ENCODE results near the gene ARMC9. TPM values are rescaled to one million over a fixed set of nuclear protein-coding genes. Genes with fewer than 3 reads are reported as not detected.

The ARMC9 gene
- total RNA-seq, 1 donor from 2014 or later: 178 TPM

DNA sequence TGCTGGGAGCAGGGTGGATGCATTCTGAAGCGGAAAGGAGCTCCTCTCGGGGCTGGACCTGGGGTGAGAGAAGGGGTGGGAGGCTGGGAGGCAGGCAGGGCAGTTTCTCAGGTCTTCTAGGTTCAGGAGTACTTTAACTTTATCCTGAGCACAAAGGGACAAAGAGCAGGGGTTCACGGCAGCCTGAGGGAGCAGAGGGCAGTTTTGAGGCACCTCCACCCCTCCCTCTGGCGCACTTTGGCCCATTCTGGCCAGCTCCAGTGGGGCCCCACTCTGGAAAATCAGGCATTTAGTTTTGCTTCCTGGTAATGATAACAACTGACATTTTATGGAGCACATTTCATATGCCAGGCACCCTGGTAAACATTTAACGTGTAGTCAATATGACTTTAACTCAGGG lies 211.3 kb downstream of the ARMC9 start:
- Mint-ChIP-seq H3K36me3 (ENCODE audit: unreplicated experiment) (no peaks in the 10 kb centered on the region), H3K27me3 (ENCODE audit: unreplicated experiment) (no peaks in the 10 kb centered on the region), H3K4me1 (ENCODE audit: unreplicated experiment) (peaks cover 29% of the 10 kb centered on the region), H3K4me3 (ENCODE audit: unreplicated experiment) (no peak overlapping the region), H3K27ac (ENCODE audit: unreplicated experiment) (no peak overlapping the region), H3K9me3 (ENCODE audit: unreplicated experiment) (peaks cover 4% of the 10 kb centered on the region)
- DNase-seq (ENCODE audit: extremely low spot score, unreplicated experiment): no peak
- TF ChIP-seq CTCF (IDR thresholded peaks at IDR 0.05): no peak

- Mint-ChIP-seq H3K9me3 (ENCODE audit: unreplicated experiment) (peaks cover 4% of the 10 kb centered on the region), H3K36me3 (ENCODE audit: unreplicated experiment) (no peaks in the 10 kb centered on the region), H3K27ac (ENCODE audit: unreplicated experiment) (no peak overlapping the region), H3K27me3 (ENCODE audit: unreplicated experiment) (no peaks in the 10 kb centered on the region), H3K4me1 (ENCODE audit: unreplicated experiment) (peaks cover 33% of the 10 kb centered on the region), H3K4me3 (ENCODE audit: unreplicated experiment) (no peak overlapping the region)
- TF ChIP-seq CTCF (IDR thresholded peaks at IDR 0.05): peak; percentile 45
- no peak for DNase-seq (ENCODE audit: extremely low spot score, unreplicated experiment)
These were observed 212.0 kb downstream of the ARMC9 start for GRCh38 chr2:231410293-231411004.

- H3K36me3 Mint-ChIP-seq (ENCODE audit: unreplicated experiment): no peaks in the 10 kb centered on the region
- H3K27ac Mint-ChIP-seq (ENCODE audit: unreplicated experiment): no peak overlapping the region
- TF ChIP-seq CTCF (IDR thresholded peaks at IDR 0.05): no peak
- H3K9me3 Mint-ChIP-seq (ENCODE audit: unreplicated experiment): peaks cover 4% of the 10 kb centered on the region
- H3K4me1 Mint-ChIP-seq (ENCODE audit: unreplicated experiment): peaks cover 28% of the 10 kb centered on the region
- peak overlapping the region; percentile 62 for H3K4me3 Mint-ChIP-seq (ENCODE audit: unreplicated experiment)
- no peak for DNase-seq (ENCODE audit: extremely low spot score, unreplicated experiment)
- no peaks in the 10 kb centered on the region for H3K27me3 Mint-ChIP-seq (ENCODE audit: unreplicated experiment)
These were observed 212.8 kb downstream of the ARMC9 start for GRCh38 chr2:231411237-231411636.

GRCh38 chr2:231411831-231412617 lies 213.6 kb downstream of the ARMC9 start:
- Mint-ChIP-seq H3K9me3 (ENCODE audit: unreplicated experiment) (peaks cover 4% of the 10 kb centered on the region), H3K4me3 (ENCODE audit: unreplicated experiment) (peak overlapping the region; percentile 68), H3K36me3 (ENCODE audit: unreplicated experiment) (no peaks in the 10 kb centered on the region), H3K27ac (ENCODE audit: unreplicated experiment) (no peak overlapping the region), H3K27me3 (ENCODE audit: unreplicated experiment) (no peaks in the 10 kb centered on the region), H3K4me1 (ENCODE audit: unreplicated experiment) (peaks cover 24% of the 10 kb centered on the region)
- peak; percentile 95 for DNase-seq (ENCODE audit: extremely low spot score, unreplicated experiment)
- peak; percentile 93 for TF ChIP-seq CTCF (IDR thresholded peaks at IDR 0.05)

GRCh38 chr2:231412618-231412963 lies 214.2 kb downstream of the ARMC9 start:
- DNase-seq (ENCODE audit: extremely low spot score, unreplicated experiment): no peak
- no peaks in the 10 kb centered on the region for H3K36me3 Mint-ChIP-seq (ENCODE audit: unreplicated experiment)
- H3K4me1 Mint-ChIP-seq (ENCODE audit: unreplicated experiment): peaks cover 24% of the 10 kb centered on the region
- peaks cover 4% of the 10 kb centered on the region for H3K9me3 Mint-ChIP-seq (ENCODE audit: unreplicated experiment)
- H3K4me3 Mint-ChIP-seq (ENCODE audit: unreplicated experiment): peak overlapping the region; percentile 68
- H3K27me3 Mint-ChIP-seq (ENCODE audit: unreplicated experiment): no peaks in the 10 kb centered on the region
- no peak for TF ChIP-seq CTCF (IDR thresholded peaks at IDR 0.05)
- H3K27ac Mint-ChIP-seq (ENCODE audit: unreplicated experiment): no peak overlapping the region

Measured in osteocyte (in vitro differentiated cells).